RWPE2 (cell line): Measurements from ENCODE around the gene USP49.
A peak's percentile ranks its signal among the peaks of the same experiment; 100 is the strongest.
"Not testable (repeated sequence)": the region's sequence is repeated elsewhere in the genome, so short reads cannot be mapped to it uniquely, and the experiment has no call there.

Source experiments
- ATAC-seq: fragments of 200-7000 bp; cut with Tn5 transposase; 3 replicates; pipeline ENCODE4 v1.9.1; 2021; ENCODE audit warnings: low read depth
- DNase-seq: peaks from one replicate; pipeline ENCODE4 v3.0.0-alpha.2; 2020; ENCODE audit warnings: low spot score
- H3K27ac ChIP-seq: fragments of 450-650 bp; 2 replicates; pipeline ENCODE4 v1.5.1; 2017; ENCODE audit warnings: mild to moderate bottlenecking; ENCODE audit not compliant: poor library complexity, severe bottlenecking
- H3K27me3 ChIP-seq: fragments of 250-450 bp; sonication (Bioruptor Pico); 2 replicates; pipeline ENCODE4 v1.5.1; 2021; ENCODE audit warnings: mild to moderate bottlenecking, moderate library complexity; ENCODE audit not compliant: insufficient read depth, poor library complexity, severe bottlenecking
- H3K36me3 ChIP-seq: fragments of 250-450 bp; sonication (Bioruptor Pico); 2 replicates; pipeline ENCODE4 v1.5.1; 2020; ENCODE audit warnings: low read depth, mild to moderate bottlenecking, moderate library complexity
- H3K4me1 ChIP-seq: fragments of 250-450 bp; sonication (Bioruptor Pico); 2 replicates; pipeline ENCODE4 v1.5.1; 2021; ENCODE audit warnings: mild to moderate bottlenecking, moderate library complexity; ENCODE audit not compliant: insufficient read depth, poor library complexity, severe bottlenecking
- H3K4me3 ChIP-seq: fragments of 250-450 bp; sonication (Bioruptor Pico); 2 replicates; pipeline ENCODE4 v1.5.1; 2021; ENCODE audit warnings: mild to moderate bottlenecking, moderate library complexity; ENCODE audit not compliant: severe bottlenecking
- H3K9me3 ChIP-seq: fragments of 250-450 bp; sonication (Bioruptor Pico); 2 replicates; pipeline ENCODE4 v1.5.1; 2021; ENCODE audit warnings: mild to moderate bottlenecking, moderate library complexity; ENCODE audit not compliant: severe bottlenecking
- CTCF ChIP-seq: fragments of 450-650 bp; IDR thresholded peaks from one replicate; pipeline ENCODE4 v1.5.1; 2017; ENCODE audit warnings: mild to moderate bottlenecking, moderate library complexity; ENCODE audit not compliant: poor library complexity, severe bottlenecking

USP49 gene

DNA sequence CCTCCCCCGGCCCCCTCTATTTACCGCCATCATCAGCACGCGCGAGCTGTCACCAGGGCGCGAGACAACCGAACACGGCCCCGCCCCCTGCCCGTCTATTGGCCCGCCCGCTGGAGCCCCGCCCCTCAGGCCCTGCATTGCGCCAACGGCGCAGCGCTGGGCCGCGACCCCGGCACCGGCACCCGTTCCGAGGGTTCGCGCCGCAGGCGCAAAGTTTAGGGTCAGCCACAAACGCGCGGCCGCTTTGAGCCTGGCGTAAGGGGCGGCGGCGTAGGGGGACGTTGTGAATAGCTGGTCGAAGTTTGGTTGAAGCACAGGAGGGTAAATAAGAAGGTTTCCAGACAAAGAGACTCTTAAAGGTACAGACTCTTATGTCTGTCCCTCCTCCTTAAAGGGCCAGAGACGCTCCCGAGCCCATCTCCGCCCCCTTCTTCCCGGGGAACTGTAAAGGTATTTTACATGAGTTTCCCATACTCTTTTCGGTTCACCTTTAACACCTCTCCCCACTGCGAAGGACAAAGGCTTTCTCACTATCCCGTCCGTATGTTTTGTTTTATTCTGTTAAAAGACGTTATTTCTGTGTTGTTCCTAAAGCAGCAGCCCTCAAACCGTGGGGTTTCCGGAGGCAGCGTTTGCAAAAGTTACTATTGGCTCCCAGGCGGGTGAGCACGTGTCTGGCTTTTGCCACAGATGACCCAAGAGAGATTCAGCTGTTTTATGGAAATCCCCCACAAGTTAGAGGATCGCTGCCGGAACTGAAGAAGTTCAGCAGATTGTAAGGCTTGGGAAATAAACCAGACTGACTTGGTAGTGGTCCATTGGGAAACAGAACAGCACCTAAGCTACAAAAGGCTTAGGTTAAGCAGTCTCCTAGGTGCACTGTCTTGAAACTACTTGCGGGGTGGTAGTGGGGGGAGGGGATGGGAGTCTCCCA is at the start of gene USP49:
Gene USP49, minus strand, starts transcription at position 76 of the 934 bp plus-strand sequence. CDS start 88,392 bp downstream, outside the sequence.
- no peaks in the 10 kb centered on the region for H3K9me3 ChIP-seq
- peak; percentile 88 for ATAC-seq
- peak; percentile 83 for DNase-seq
- H3K36me3 ChIP-seq: peaks cover 10% of the 10 kb centered on the region
- peak within 1 kb of the TSS; percentile 41 for H3K27ac ChIP-seq
- no peaks in the 10 kb centered on the region for H3K4me1 ChIP-seq
- H3K27me3 ChIP-seq: no peaks in the 10 kb centered on the region
- H3K4me3 ChIP-seq: peak within 1 kb of the TSS; percentile 100
- no peak for TF ChIP-seq CTCF

- no peak for DNase-seq
- Histone ChIP-seq H3K4me3 (no peak overlapping the region), H3K4me1 (peaks cover 16% of the 10 kb centered on the region), H3K27ac (no peak overlapping the region), H3K27me3 (no peaks in the 10 kb centered on the region), H3K36me3 (peaks cover 5% of the 10 kb centered on the region; the same call in 1 of the 2 replicates), H3K9me3 (no peaks in the 10 kb centered on the region)
- no peak for ATAC-seq
- no peak for TF ChIP-seq CTCF
These were observed 48.3 kb upstream of the USP49 start for GRCh38 chr6:41943456-41943855.

DNA sequence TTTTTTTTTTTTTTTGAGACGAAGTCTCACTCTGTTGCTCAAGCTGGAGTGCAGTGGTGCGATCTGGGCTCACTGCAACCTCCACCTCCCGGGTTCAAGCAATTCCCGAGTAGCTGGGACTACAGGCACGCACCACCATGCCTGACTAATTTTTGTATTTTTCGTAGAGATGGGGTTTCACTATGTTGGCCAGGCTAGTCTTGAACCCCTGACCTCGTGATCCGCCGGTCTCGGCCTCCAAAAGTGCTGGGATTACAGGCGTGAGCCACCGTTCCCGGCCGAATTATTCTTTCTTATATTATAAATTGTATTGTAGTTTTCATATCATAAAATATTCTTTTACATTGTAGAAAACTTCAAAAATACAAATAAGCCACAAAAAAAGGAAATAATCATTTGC is 47.7 kb upstream of the USP49 start:
- H3K4me3 ChIP-seq, H3K36me3 ChIP-seq, H3K27me3 ChIP-seq, H3K9me3 ChIP-seq, DNase-seq, ATAC-seq: not testable (repeated sequence)
- Histone ChIP-seq H3K4me1 (peaks cover 16% of the 10 kb centered on the region), H3K27ac (peak overlapping the region; percentile 85)

DNA sequence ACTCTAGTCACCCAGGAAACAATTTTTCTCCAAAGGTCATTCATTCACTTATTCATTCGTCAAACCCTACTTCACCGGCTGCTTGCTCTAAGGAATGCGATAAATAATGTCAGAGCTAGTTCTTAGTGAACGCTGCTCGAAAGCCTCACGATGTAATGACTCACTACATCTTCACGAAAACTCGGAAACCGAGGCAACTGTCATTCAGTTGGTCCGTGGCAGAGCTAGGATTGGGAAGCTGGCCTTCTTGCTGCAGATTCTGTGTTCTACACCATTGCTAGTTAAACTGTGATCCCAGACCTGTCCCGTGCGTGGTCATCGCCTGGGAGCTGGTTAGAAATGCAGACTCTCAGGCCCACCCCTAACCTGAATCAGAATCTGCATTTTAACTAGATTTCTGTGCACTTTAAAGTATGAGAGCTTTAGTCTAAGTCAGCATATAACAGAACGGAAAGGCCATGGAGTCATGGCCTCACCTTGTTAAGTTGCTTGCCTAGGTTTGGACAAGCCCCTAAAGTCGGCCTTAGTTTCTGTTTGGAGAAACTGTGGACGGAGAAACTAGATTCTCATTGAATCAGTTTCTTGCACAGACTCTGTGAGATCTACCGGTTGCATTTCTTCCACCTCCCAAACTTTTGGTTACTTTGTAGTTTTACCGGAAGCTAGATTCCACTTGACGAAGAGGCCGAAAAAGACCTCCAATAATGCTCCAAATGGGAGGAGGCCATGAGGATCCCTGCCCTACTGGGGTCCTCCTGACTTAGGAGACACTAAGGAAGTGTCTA is 47.1 kb upstream of the USP49 start:
- Histone ChIP-seq H3K4me3 (peak overlapping the region; percentile 88), H3K9me3 (no peaks in the 10 kb centered on the region), H3K27me3 (no peaks in the 10 kb centered on the region), H3K27ac (peak overlapping the region; percentile 85), H3K36me3 (peaks cover 10% of the 10 kb centered on the region), H3K4me1 (peaks cover 16% of the 10 kb centered on the region)
- TF ChIP-seq CTCF: no peak
- DNase-seq (no peak), ATAC-seq (peak; percentile 41)

- H3K36me3 ChIP-seq: peaks cover 18% of the 10 kb centered on the region
- TF ChIP-seq CTCF: no peak
- peak within 1 kb of the TSS; percentile 88 for H3K4me3 ChIP-seq
- peak within 1 kb of the TSS; percentile 85 for H3K27ac ChIP-seq
- peaks cover 16% of the 10 kb centered on the region for H3K4me1 ChIP-seq
- no peaks in the 10 kb centered on the region for H3K27me3 ChIP-seq
- H3K9me3 ChIP-seq: no peaks in the 10 kb centered on the region
- ATAC-seq (peak; percentile 80), DNase-seq (peak; percentile 94)
These were observed 46.3 kb upstream of the USP49 start, which contains the start of gene CCND3 for GRCh38 chr6:41941280-41942066. CCND3 (minus strand) TSS chr6:41941808; CDS start chr6:41941649, 159 bp downstream.
